Cardiac fibroblast (primary cell): ENCODE measurements around the gene MRPL10.
A peak's percentile ranks its signal among the peaks of the same experiment; 100 is the strongest.

Experiments
- DNase-seq, 2 donors: peaks; one replicate each; pipeline versions ENCODE4 v3.0.0 to v3.0.0-alpha.2; 2010; ENCODE audit warnings: low read depth in 2 of 2
- H3K4me3 ChIP-seq, 2 donors: replicated peaks in 1 of 2; 1 replicate in 1 of 2; 2 replicates in 1 of 2; pipeline ENCODE4 v1.5.1; 2011; ENCODE audit warnings: low read depth in 2 of 2, low read length in 2 of 2, mild to moderate bottlenecking in 2 of 2, moderate library complexity in 1 of 2
- CTCF ChIP-seq: IDR thresholded peaks from one replicate; pipeline ENCODE4 v1.5.1; 2011; ENCODE audit warnings: low read depth, mild to moderate bottlenecking, low read length, inconsistent platforms

Gene MRPL10

GRCh38 chr17:47839071-47839470 is 7.7 kb upstream of the MRPL10 start:
- no peak for DNase-seq
- no peak overlapping the region for H3K4me3 ChIP-seq
- TF ChIP-seq CTCF, result no peak

GRCh38 chr17:47838636-47839035 is 7.3 kb upstream of the MRPL10 start:
- TF ChIP-seq CTCF, result no peak
- no peak for DNase-seq
- H3K4me3 ChIP-seq, result no peak overlapping the region

- no peak for TF ChIP-seq CTCF
- DNase-seq, result peak in 1 of 2 donors; percentile 26
- no peak overlapping the region for H3K4me3 ChIP-seq
Measured at GRCh38 chr17:47837401-47838039, 6.2 kb upstream of the MRPL10 start.

- no peak for DNase-seq
- no peak for TF ChIP-seq CTCF
- no peak overlapping the region for H3K4me3 ChIP-seq
Measured at GRCh38 chr17:47836601-47837000, 5.3 kb upstream of the MRPL10 start.

GRCh38 chr17:47834756-47835155 is 3.4 kb upstream of the MRPL10 start:
- no peak for TF ChIP-seq CTCF
- no peak overlapping the region for H3K4me3 ChIP-seq
- DNase-seq, result no peak

GRCh38 chr17:47831934-47832327 is 590 bp upstream of the MRPL10 start:
- TF ChIP-seq CTCF, result no peak
- DNase-seq, result no peak
- peak overlapping the region; percentile 67 to 93 for H3K4me3 ChIP-seq
